GM18507 (cell line): Measurements from ENCODE around the gene AOC1.
"Not testable (repeated sequence)": the region's sequence is repeated elsewhere in the genome, so short reads cannot be mapped to it uniquely, and the experiment has no call there.

ENCODE experiments used
- DNase-seq: peaks from one replicate; pipeline ENCODE4 v3.0.0; 2011; ENCODE audit warnings: low read depth; ENCODE audit not compliant: insufficient read length; ENCODE audit errors: extremely low spot score
- FAIRE-seq: peaks from 2 replicates; lab custom pipeline; 2011; peaks lifted over from hg19 to GRCh38; lab: Jason Lieb, UNC

AOC1 gene

GRCh38 chr7:150852371-150852905 lies at the start of gene AOC1:
Gene AOC1 (plus strand): TSS chr7:150852517. CDS start chr7:150856471, 3,954 bp downstream.
- FAIRE-seq: no peak
- DNase-seq: no peak

- no peak for FAIRE-seq
- no peak for DNase-seq
These were observed 49.0 kb upstream of the AOC1 start for GRCh38 chr7:150803161-150803860.

DNA sequence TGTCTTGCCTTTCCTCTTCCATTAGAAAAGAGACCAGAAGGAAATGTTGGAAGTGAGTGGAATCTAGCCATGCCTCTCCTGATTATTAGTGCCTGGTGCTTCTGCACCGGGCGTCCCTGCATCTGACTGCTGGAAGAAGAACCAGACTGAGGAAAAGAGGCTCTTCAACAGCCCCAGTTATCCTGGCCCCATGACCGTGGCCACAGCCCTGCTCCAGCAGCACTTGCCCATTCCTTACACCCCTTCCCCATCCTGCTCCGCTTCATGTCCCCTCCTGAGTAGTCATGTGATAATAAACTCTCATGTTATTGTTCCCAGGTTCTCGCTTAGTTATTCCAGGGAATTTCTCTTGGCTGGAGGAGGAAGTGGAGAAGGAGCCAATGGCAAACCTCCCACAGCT lies 47.5 kb upstream of the AOC1 start:
- DNase-seq: no peak
- FAIRE-seq: no peak

- FAIRE-seq (no peak), DNase-seq (no peak)
These were observed 46.5 kb upstream of the AOC1 start for GRCh38 chr7:150805864-150806263.

DNA sequence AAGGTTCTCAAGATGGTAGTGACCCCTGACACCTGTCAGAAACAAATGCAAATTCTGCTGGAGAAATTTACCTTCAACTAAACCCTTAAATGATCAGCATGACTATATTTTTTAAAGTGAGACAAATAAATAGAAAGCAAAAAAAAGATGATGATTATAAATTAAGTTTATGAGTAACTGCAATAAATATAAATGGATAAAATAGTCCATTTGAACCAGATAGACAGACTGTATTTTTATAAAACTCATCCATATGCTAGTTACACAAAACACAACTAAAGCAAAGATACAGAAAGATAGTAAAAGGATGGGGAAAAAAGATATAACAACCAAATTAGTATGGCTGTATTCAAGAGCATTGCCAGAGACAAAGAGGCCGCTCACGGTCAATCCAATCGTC lies 45.9 kb upstream of the AOC1 start:
- FAIRE-seq: no peak
- no peak for DNase-seq

DNA sequence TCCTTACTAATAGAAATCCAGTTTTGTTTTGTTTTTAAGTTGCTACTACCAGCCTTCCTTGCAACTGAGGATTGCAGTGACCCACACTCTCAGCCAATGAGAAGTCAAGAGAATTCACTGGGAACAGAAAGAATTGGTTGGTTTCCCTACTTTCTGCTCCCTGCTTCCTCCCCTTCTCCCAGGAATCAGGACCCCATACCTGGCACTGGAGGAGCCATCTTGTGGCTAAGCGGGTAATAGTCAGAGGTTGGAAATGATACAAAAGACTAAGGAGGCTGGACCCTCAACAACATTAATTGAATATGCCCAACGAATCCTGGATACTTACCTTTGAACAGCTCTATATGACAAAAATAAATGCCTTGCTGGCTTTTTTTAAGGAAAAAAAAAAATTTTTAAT lies 45.5 kb upstream of the AOC1 start:
- FAIRE-seq (no peak), DNase-seq (no peak)

DNA sequence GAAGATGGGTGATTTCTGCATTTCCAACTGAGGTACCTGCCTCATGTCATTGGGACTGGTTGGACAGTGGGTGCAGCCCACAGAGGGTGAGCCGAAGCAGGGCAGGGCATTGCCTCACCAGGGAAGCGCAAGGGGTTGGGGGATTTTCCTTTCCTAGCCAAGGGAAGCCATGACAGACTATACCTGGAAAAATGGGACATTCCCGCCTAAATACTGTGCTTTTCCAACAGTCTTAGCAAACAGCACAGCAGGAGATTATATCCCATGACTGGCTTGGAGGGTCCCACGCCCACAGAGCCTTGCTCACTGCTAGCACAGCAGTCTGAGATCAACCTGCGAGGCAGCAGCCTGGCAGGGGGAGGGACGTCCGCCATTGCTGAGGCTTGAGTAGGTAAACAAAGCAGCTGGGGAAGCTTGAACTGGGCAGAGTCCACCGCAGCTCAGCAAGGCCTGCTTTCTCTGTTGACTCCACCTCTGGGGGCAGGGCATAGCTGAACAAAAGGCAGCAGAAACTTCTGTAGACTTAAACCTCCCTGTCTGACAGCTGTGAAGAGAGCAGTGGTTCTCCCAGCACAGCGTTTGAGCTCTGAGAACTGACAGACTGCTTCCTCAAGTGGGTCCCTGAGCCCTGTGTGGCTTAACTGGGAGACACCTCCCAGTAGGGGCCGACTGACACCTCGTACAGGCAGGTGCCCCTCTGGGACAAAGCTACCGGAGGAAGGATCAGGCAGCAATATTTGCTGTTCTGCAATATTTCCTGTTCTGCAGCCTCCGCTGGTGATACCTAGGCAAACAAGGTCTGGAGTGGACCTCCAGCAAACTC lies 44.5 kb upstream of the AOC1 start:
- DNase-seq, FAIRE-seq: not testable (repeated sequence)

GRCh38 chr7:150814328-150815001 lies 37.9 kb upstream of the AOC1 start:
- DNase-seq (no peak), FAIRE-seq (no peak)

DNA sequence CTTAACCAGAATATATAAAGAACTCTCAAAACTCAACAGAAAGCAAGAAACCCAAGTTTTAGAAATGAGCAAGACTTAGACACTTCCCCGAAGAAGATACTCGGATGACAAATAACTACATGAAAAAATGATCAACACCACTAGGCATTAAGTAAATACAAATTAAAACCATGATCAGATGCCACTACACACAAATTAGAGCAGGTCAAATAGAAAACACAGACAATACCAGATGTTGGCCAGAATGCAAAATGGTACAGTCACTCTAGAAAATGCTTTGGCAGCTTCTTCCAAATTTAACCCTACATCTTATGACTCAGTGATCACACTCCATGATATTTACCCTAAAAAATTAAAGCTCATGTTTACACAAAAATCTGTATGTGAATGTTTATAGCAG lies 33.3 kb upstream of the AOC1 start:
- no peak for DNase-seq
- FAIRE-seq: no peak

- no peak for FAIRE-seq
- no peak for DNase-seq
These were observed 32.2 kb upstream of the AOC1 start for GRCh38 chr7:150820148-150820547.

- FAIRE-seq: peak; percentile 41
- no peak for DNase-seq
These were observed 31.6 kb upstream of the AOC1 start for GRCh38 chr7:150820578-150821198.

DNA sequence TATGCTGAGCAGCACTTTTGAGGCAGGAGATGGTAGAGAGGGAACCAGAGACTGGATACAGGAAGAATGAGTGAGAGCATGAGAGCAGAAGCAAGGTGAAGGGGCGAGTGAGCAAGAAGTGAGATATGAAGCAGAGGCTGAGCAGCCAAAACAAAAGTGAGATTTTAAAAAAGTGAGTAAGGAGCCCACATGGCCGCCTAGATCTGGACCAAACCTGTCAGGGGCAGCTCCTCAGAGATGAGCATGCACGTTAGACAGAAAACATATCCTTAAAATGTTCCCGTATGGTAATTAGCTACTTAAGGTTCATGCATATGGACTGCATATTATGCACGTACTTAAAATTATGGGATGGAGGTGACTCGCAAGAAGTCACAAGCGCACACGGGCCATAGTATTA lies 29.3 kb upstream of the AOC1 start:
- FAIRE-seq (no peak), DNase-seq (no peak)

- DNase-seq (no peak), FAIRE-seq (no peak)
These were observed 28.7 kb upstream of the AOC1 start for GRCh38 chr7:150823484-150824126.

DNA sequence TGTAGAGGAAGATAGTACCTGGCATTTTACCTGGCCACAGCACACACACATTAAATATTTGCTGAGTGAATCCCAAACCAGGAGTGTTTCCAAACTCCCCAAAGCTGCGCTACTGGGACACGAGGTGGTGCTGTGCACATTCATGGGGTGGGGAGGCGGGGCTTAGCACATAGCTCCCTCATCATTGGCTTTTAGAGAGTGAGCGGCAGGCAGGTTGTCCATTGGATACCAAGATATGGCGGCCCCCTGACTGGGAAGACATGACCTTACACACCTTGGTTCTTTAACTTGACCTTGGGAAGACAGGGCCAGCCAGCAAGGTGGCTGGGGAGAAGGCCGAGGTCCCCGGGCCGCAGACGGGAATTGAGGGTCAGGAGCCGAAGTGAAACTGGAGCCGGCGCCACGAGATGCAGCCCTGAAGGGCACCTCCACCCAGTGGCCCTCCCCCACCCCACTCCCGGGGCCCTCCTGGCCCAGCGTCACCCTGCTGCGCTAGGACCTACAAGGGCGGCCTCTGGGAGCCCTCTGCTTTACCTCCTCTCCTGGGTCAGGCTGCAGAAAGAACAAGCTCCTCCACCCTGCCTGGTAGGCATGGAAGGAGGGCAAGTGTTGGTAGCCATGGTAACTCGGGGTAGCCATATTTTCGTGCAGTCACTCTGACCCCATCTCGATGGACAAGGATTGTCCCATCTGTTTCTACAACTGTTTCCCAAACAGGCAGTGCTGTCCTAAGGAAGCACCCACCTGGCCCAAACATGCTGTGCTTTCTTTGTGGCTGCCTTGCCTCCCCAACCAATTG lies 27.7 kb upstream of the AOC1 start:
- DNase-seq (no peak), FAIRE-seq (no peak)

- DNase-seq: no peak
These were observed 26.1 kb upstream of the AOC1 start for GRCh38 chr7:150826061-150826849.

DNA sequence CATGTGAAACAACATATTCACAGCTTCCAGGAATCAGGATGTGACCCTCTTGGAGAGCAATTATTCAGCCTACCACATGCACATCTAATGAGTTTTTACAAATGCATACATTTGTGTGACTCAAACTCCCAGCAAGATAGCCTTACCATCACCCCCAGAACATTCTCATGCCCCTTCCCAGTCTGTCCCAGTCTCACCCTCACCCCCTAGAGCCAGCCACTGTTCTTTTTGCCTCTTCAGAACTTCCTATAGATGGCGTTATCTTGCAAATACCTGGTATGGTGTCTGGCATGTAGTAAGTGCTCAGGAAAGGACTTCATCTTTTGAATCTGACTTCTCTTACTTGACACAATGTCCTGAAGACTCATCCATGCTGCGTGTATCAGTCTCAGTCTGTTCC lies 23.9 kb upstream of the AOC1 start:
- DNase-seq (no peak), FAIRE-seq (no peak)

More at GRCh38 chr7:150826061-150826849, 26.1 kb upstream of the AOC1 start:
- no peak for FAIRE-seq

GRCh38 chr7:150829426-150829825 lies 22.9 kb upstream of the AOC1 start:
- DNase-seq: no peak
- no peak for FAIRE-seq

DNA sequence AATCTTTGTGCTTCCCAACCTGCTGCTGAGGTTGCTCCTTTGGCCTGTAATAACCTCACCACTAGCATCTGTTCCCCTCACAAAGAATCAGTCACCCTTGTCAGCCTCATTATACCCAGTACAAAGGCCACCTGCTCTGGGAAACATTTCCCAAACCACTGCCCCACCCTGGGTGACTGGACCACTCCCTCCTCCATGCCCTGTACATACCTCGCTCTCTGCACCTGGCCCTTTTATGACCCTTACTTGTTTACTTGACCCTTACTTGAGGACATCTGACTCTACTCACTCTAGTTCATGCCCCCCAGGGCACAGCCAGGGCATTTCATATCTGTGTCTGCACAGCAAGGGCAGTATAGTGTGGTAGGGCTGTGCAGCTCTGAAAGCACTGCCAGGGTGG lies 21.4 kb upstream of the AOC1 start:
- DNase-seq: no peak
- FAIRE-seq: no peak
